ENCODE results near the gene DTD1.

The DTD1 gene

DNA sequence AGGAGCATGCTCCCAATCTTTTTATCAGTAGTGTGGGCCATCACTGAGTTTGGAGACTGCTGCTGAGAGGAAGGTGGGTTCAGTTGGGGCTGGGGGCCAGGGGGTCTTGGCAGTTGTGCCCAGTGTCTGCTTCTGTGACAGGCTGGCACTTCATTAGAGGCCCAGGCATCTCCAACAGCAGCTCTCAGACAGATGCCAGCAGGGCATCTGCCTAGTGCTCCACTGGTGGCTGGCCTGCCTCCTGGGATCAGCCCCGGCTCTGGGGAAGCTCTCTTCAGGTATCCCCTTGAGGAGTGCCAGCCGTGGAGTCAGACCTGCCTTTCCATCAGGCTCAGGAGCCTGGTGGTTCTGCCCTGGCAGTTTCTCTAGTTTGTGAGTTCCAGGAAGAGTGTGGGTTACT lies 77.3 kb downstream of the DTD1 start:
- Histone ChIP-seq H3K79me2 (ENCODE audit: insufficient read depth, low read length) (no peaks in the 10 kb centered on the region), H3F3A (ENCODE audit: insufficient read depth) (no peaks in the 10 kb centered on the region), H3K9ac (ENCODE audit: low read length) (no peak overlapping the region), H3K4me2 (ENCODE audit: low read depth, low read length, poor library complexity, severe bottlenecking) (no peak overlapping the region), H3K4me3 (ENCODE audit: insufficient read depth, low read length, poor library complexity, severe bottlenecking) (no peak overlapping the region), H3K36me3 (ENCODE audit: low read length) (no peaks in the 10 kb centered on the region), H3K9me3 (ENCODE audit: insufficient read depth, low read length) (no peaks in the 10 kb centered on the region), H2AFZ (ENCODE audit: low read depth, low read length, severe bottlenecking) (no peak overlapping the region), H3K9me2 (replicated peaks; ENCODE audit: insufficient read depth, low read length) (no peaks in the 10 kb centered on the region), H4K20me1 (ENCODE audit: low read depth, low read length) (no peaks in the 10 kb centered on the region), H3K27me3 (ENCODE audit: low read length) (no peaks in the 10 kb centered on the region), H3K27ac (ENCODE audit: low read depth, low read length) (no peak overlapping the region)
- TF ChIP-seq, protein P1, sequence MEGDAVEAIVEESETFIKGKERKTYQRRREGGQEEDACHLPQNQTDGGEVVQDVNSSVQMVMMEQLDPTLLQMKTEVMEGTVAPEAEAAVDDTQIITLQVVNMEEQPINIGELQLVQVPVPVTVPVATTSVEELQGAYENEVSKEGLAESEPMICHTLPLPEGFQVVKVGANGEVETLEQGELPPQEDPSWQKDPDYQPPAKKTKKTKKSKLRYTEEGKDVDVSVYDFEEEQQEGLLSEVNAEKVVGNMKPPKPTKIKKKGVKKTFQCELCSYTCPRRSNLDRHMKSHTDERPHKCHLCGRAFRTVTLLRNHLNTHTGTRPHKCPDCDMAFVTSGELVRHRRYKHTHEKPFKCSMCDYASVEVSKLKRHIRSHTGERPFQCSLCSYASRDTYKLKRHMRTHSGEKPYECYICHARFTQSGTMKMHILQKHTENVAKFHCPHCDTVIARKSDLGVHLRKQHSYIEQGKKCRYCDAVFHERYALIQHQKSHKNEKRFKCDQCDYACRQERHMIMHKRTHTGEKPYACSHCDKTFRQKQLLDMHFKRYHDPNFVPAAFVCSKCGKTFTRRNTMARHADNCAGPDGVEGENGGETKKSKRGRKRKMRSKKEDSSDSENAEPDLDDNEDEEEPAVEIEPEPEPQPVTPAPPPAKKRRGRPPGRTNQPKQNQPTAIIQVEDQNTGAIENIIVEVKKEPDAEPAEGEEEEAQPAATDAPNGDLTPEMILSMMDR (IDR thresholded peaks at IDR 0.05; ENCODE audit: insufficient read depth, low read length, poor library complexity, severe bottlenecking): no peak
- TF ChIP-seq EZH2phosphoT487 (conservative IDR thresholded peaks at IDR 0.05; ENCODE audit: low read length): no peak

DNA sequence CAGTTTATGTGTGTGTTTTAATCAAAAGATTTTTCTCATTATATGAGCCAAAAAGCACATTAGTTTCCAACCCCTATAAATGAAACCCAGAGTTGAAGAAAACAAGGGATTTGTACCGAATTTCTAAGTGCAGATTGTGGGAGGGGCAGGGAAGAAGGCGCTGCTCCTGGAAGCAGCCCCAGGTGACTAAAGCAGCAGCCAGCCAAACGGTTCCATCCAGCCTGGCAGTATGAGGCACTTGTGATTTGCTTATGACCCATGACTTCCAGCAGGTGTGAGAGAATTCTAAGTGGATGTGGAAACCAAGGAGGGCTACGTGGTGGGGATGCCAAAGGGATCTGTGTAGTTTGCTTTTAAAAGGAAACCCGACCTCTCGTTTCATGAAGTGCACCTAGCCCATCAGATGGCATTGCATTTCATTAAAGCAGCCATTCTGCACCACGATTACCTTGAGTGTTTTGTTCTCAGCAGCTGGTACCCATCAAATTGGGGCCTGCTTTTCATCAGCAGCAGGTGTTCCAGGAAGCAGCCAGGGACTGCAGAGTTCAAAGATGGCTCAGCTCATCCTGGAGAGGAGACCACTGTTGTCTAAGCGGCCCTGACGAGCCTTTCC lies 79.1 kb downstream of the DTD1 start:
- Histone ChIP-seq H3K4me2 (ENCODE audit: low read depth, low read length, poor library complexity, severe bottlenecking) (no peak overlapping the region), H3K27me3 (ENCODE audit: low read length) (no peaks in the 10 kb centered on the region), H4K20me1 (ENCODE audit: low read depth, low read length) (no peaks in the 10 kb centered on the region), H3K9ac (ENCODE audit: low read length) (no peak overlapping the region), H3K27ac (ENCODE audit: low read depth, low read length) (no peak overlapping the region), H3K4me3 (ENCODE audit: insufficient read depth, low read length, poor library complexity, severe bottlenecking) (no peak overlapping the region), H3K36me3 (ENCODE audit: low read length) (no peaks in the 10 kb centered on the region), H3K79me2 (ENCODE audit: insufficient read depth, low read length) (no peaks in the 10 kb centered on the region), H3K9me2 (replicated peaks; ENCODE audit: insufficient read depth, low read length) (no peaks in the 10 kb centered on the region), H3F3A (ENCODE audit: insufficient read depth) (no peaks in the 10 kb centered on the region), H3K9me3 (ENCODE audit: insufficient read depth, low read length) (no peaks in the 10 kb centered on the region), H2AFZ (ENCODE audit: low read depth, low read length, severe bottlenecking) (no peak overlapping the region)
- no peak for TF ChIP-seq EZH2phosphoT487 (conservative IDR thresholded peaks at IDR 0.05; ENCODE audit: low read length)
- TF ChIP-seq, protein P1 (IDR thresholded peaks at IDR 0.05; ENCODE audit: insufficient read depth, low read length, poor library complexity, severe bottlenecking): no peak

DNA sequence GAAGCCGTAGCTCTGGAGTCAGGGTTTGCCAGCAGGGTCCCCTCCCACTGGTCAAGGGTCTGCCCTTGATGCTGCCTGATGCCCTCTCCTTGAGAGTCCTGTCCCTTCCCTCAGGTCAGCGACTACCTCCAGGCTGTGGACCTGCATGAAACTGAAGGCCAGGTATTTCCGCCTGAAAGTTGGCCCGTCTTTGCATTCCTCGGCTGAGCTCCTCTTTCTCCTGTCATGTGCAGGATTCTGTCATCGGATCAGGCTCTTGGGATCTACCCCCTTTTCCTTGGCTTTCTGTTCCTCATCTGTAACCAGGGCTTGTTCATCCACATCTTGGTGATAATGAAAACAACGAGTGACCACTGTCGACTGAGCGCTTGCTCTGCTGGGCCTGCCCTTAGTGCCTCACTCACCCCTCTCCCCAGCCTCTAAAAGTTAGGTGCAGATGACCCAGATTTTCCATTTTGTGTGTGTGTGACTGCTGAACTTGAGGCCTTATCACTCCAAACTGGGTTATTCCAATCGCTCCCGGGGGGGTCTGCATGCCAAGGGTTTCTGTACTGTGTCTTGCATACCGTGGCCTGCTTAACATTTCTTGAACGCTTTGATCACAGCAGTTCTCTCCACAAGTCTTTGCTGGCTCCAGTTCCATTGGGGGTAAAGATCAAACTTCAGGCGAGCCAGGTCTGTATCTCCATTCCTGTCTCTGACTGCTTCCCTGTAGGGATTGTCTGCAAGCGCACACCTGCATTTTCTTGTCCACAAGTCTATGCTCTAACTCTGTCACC lies 81.6 kb downstream of the DTD1 start:
- no peak overlapping the region for H2AFZ ChIP-seq (ENCODE audit: low read depth, low read length, severe bottlenecking)

More for the DNA sequence above, 81.6 kb downstream of the DTD1 start:
- Histone ChIP-seq H3K9me2 (replicated peaks; ENCODE audit: insufficient read depth, low read length) (no peaks in the 10 kb centered on the region), H3K27me3 (ENCODE audit: low read length) (no peaks in the 10 kb centered on the region), H3K4me3 (ENCODE audit: insufficient read depth, low read length, poor library complexity, severe bottlenecking) (no peak overlapping the region), H3K4me2 (ENCODE audit: low read depth, low read length, poor library complexity, severe bottlenecking) (no peak overlapping the region), H3K36me3 (ENCODE audit: low read length) (no peaks in the 10 kb centered on the region), H3K9ac (ENCODE audit: low read length) (no peak overlapping the region), H3F3A (ENCODE audit: insufficient read depth) (no peaks in the 10 kb centered on the region), H3K79me2 (ENCODE audit: insufficient read depth, low read length) (no peaks in the 10 kb centered on the region), H3K9me3 (ENCODE audit: insufficient read depth, low read length) (no peaks in the 10 kb centered on the region), H3K27ac (ENCODE audit: low read depth, low read length) (no peak overlapping the region), H4K20me1 (ENCODE audit: low read depth, low read length) (no peaks in the 10 kb centered on the region)
- TF ChIP-seq, protein P1 (IDR thresholded peaks at IDR 0.05; ENCODE audit: insufficient read depth, low read length, poor library complexity, severe bottlenecking): no peak
- no peak for TF ChIP-seq EZH2phosphoT487 (conservative IDR thresholded peaks at IDR 0.05; ENCODE audit: low read length)

Data from SU-DHL-6 (cell line).